Measurements from ENCODE around the gene NELFB.
"Not testable (repeated sequence)": the region's sequence is repeated elsewhere in the genome, so short reads cannot be mapped to it uniquely, and the experiment has no call there.

NELFB gene

GRCh38 chr9:137234758-137235423 is 20.2 kb upstream of the NELFB start:
- DNase-seq, result no peak

GRCh38 chr9:137235424-137236237 is 19.5 kb upstream of the NELFB start:
- no peak for DNase-seq

GRCh38 chr9:137236238-137236935 is 18.7 kb upstream of the NELFB start:
- DNase-seq, result peak; percentile 81

GRCh38 chr9:137236936-137237421 is 18.1 kb upstream of the NELFB start:
- no peak for DNase-seq

GRCh38 chr9:137237759-137238726 is 17.1 kb upstream of the NELFB start:
- no peak for DNase-seq

- DNase-seq, result not testable (repeated sequence)
These were observed 15.5 kb upstream of the NELFB start for GRCh38 chr9:137239541-137240200.

GRCh38 chr9:137240318-137240840 is 14.7 kb upstream of the NELFB start:
- peak; percentile 65 for DNase-seq

- DNase-seq, result peak; percentile 96
These were observed 14.2 kb upstream of the NELFB start, which contains the start of gene TUBB4B for GRCh38 chr9:137240841-137241489. Gene TUBB4B (plus strand): TSS chr9:137241287. CDS start chr9:137241361, 74 bp downstream.

GRCh38 chr9:137241490-137242268 is 13.4 kb upstream of the NELFB start:
- DNase-seq, result peak; percentile 66

- DNase-seq, result no peak
These were observed 12.6 kb upstream of the NELFB start for GRCh38 chr9:137242269-137243203.

GRCh38 chr9:137243266-137243625 is 11.9 kb upstream of the NELFB start:
- DNase-seq, result not testable (repeated sequence)

GRCh38 chr9:137243626-137244485 is 11.3 kb upstream of the NELFB start:
- DNase-seq, result no peak

GRCh38 chr9:137244486-137245449 is 10.4 kb upstream of the NELFB start:
- DNase-seq, result no peak

- no peak for DNase-seq
These were observed 9.4 kb upstream of the NELFB start for GRCh38 chr9:137245450-137246421.
